Liver (tissue), 9 donors: ENCODE results near the gene FAM107A. TPM values are rescaled to one million over a fixed set of nuclear protein-coding genes. Genes with fewer than 3 reads are reported as not detected.

Experiments used
- DNase-seq: peaks from one replicate; pipeline ENCODE4 v3.0.0-alpha.2; 2017; ENCODE audit warnings: low spot score
- H3K27ac ChIP-seq, 2 donors: one replicate each; pipeline ENCODE4 v1.7.0; 2013; ENCODE audit warnings: inconsistent platforms in 2 of 2, low read length in 2 of 2, control low read depth in 1 of 2, low read depth in 1 of 2, mild to moderate bottlenecking in 1 of 2
- H3K27me3 ChIP-seq, 4 donors: one replicate each; pipeline versions ENCODE4 v1.6.1 to v1.7.0; 2013; ENCODE audit warnings: low read length in 3 of 4, inconsistent platforms in 1 of 4, mild to moderate bottlenecking in 1 of 4, moderate library complexity in 1 of 4; ENCODE audit not compliant: control insufficient read depth in 4 of 4, insufficient read depth in 4 of 4
- H3K36me3 ChIP-seq, 4 donors: one replicate each; pipeline versions ENCODE4 v1.6.1 to v1.7.0; 2013; ENCODE audit warnings: low read length in 3 of 4, mild to moderate bottlenecking in 3 of 4, low read depth in 1 of 4, moderate library complexity in 1 of 4; ENCODE audit not compliant: control insufficient read depth in 4 of 4, insufficient read depth in 3 of 4
- H3K4me1 ChIP-seq, 4 donors: one replicate each; pipeline versions ENCODE4 v1.6.1 to v1.7.0; 2013; ENCODE audit warnings: low read length in 3 of 4, mild to moderate bottlenecking in 3 of 4, moderate library complexity in 1 of 4; ENCODE audit not compliant: control insufficient read depth in 4 of 4, insufficient read depth in 4 of 4
- H3K4me3 ChIP-seq, 3 donors: one replicate each; pipeline versions ENCODE4 v1.6.1 to v1.7.0; 2013; ENCODE audit warnings: low read length in 3 of 3, control low read depth in 1 of 3, low read depth in 1 of 3, mild to moderate bottlenecking in 1 of 3
- H3K9ac ChIP-seq, 2 donors: one replicate each; pipeline ENCODE4 v1.7.0; 2013; ENCODE audit warnings: low read length in 2 of 2, mild to moderate bottlenecking in 2 of 2, moderate library complexity in 2 of 2, control low read depth in 1 of 2, low read depth in 1 of 2
- H3K9me3 ChIP-seq, 4 donors: one replicate each; pipeline versions ENCODE4 v1.6.1 to v1.7.0; 2013; ENCODE audit warnings: low read length in 3 of 4; ENCODE audit not compliant: control insufficient read depth in 4 of 4
- EGR1 ChIP-seq, 2 donors: IDR thresholded peaks; 2 replicates each; pipeline ENCODE4 v1.6.1; 2016 to 2018; ENCODE audit warnings: antibody characterized with exemption in 2 of 2, low read depth in 2 of 2
- FOXA1 ChIP-seq: IDR thresholded peaks from 2 replicates; pipeline ENCODE4 v1.6.1; 2016; ENCODE audit warnings: antibody characterized with exemption
- FOXA2 ChIP-seq: IDR thresholded peaks from 2 replicates; pipeline ENCODE4 v1.6.1; 2016; ENCODE audit warnings: antibody characterized with exemption
- GABPA ChIP-seq, 2 donors: IDR thresholded peaks in 1 of 2; conservative IDR thresholded peaks in 1 of 2; 2 replicates each; pipeline ENCODE4 v1.6.1; 2016; ENCODE audit warnings: antibody characterized with exemption in 2 of 2, mild to moderate bottlenecking in 1 of 2, moderate library complexity in 1 of 2
- HNF4A ChIP-seq, 2 donors: conservative IDR thresholded peaks; 2 replicates each; pipeline ENCODE4 v1.6.1; 2016; ENCODE audit warnings: antibody characterized with exemption in 2 of 2, mild to moderate bottlenecking in 2 of 2
- HNF4G ChIP-seq: IDR thresholded peaks from 2 replicates; pipeline ENCODE4 v1.6.1; 2016; ENCODE audit warnings: antibody characterized with exemption
- JUND ChIP-seq, 2 donors: IDR thresholded peaks; 2 replicates each; pipeline ENCODE4 v1.6.1; 2016; ENCODE audit warnings: antibody characterized with exemption in 2 of 2
- NR2F2 ChIP-seq: IDR thresholded peaks from 2 replicates; pipeline ENCODE4 v1.6.1; 2016; ENCODE audit warnings: antibody characterized with exemption
- RAD21 ChIP-seq, 2 donors: IDR thresholded peaks; 2 replicates each; pipeline ENCODE4 v1.6.1; 2016; ENCODE audit warnings: antibody characterized with exemption in 2 of 2, mild to moderate bottlenecking in 2 of 2
- RXRA ChIP-seq, 2 donors: IDR thresholded peaks; 2 replicates each; pipeline ENCODE4 v1.6.1; 2017 to 2018; ENCODE audit warnings: antibody characterized with exemption in 2 of 2, mild to moderate bottlenecking in 1 of 2
- SP1 ChIP-seq: IDR thresholded peaks from 2 replicates; pipeline ENCODE4 v1.6.1; 2018; ENCODE audit warnings: antibody characterized with exemption, mild to moderate bottlenecking
- TAF1 ChIP-seq: conservative IDR thresholded peaks from 2 replicates; pipeline ENCODE4 v1.6.1; 2016; ENCODE audit warnings: antibody characterized with exemption, mild to moderate bottlenecking
- YY1 ChIP-seq: IDR thresholded peaks from 2 replicates; pipeline ENCODE4 v1.6.1; 2016; ENCODE audit warnings: antibody characterized with exemption, mild to moderate bottlenecking
- WGBS: extraction: QIAGEN DNeasy Blood & Tissue Kit; methylation state at CpG from one replicate; pipeline ENCODE4 v1.1.7; 2013; 5-methylcytosine and 5-hydroxymethylcytosine counted together
- polyA plus RNA-seq, 2 donors: library from polyadenylated mRNA; stranded (reverse) in 1 of 2; unstranded in 1 of 2; fragments of 200-250 nt in 1 of 2; fragments of >200 nt in 1 of 2; fragmentation: Nextera tagmentation in 1 of 2; extraction: Ambion mirVana in 1 of 2; gene quantifications; one replicate each; pipeline versions ENCODE4 v1.2.1 to v1.2.3, GENCODE V29; 2013 to 2015
- total RNA-seq, 2 donors: library from RNA; depleted of rRNA; stranded (reverse); fragments of >200 nt; gene quantifications; one replicate each; pipeline ENCODE4 v1.2.3, GENCODE V29; 2014
- TF ChIP-seq, protein P1 (sequence below): IDR thresholded peaks from 2 replicates; pipeline ENCODE4 v1.6.1; 2016; ENCODE audit warnings: antibody characterized with exemption
- TF ChIP-seq, protein P2 (sequence below): IDR thresholded peaks from 2 replicates; pipeline ENCODE4 v1.6.1; 2016; ENCODE audit warnings: antibody characterized with exemption
- TF ChIP-seq, protein P3 (sequence below): IDR thresholded peaks from 2 replicates; pipeline ENCODE4 v1.6.1; 2016; ENCODE audit warnings: antibody characterized with exemption
- TF ChIP-seq, protein P4 (sequence below): IDR thresholded peaks from 2 replicates; pipeline ENCODE4 v1.6.1; 2016; ENCODE audit warnings: antibody characterized with exemption, mild to moderate bottlenecking
- TF ChIP-seq, protein P5 (sequence below): fragments of 150-350 bp; IDR thresholded peaks from 2 replicates; pipeline ENCODE4 v1.5.1; 2017; ENCODE audit warnings: improper control_type of control experiment, low read depth, low read length; ENCODE audit not compliant: missing input control
- donor health status: healthy.
- donor health status: healthy.
- donor health status: healthy.
- donor health status: healthy.
- donor health status: healthy.

The FAM107A gene
- total and polyA plus RNA-seq, 4 donors = 0.05 to 4.7 (median 1.4) TPM

DNA sequence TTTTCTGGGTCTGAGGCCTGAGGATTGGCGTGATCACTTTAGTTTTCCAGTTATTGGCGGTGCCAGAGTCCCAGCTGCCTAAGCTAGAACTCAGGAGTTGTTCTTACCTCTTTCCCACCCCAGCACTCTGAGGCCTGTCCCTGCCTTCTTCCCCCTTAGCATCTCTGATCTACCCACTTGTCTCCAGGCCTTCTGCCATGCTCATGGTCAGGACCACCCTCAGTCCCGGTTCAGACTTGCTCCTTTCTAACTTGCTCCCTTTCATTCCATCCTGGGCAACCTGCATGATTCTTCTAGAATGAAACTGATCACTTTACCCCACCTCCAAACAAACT lies 55.9 kb downstream of the FAM107A start (continued):
- TF ChIP-seq NR2F2 (no peak), HNF4G (no peak), SP1 (no peak), YY1 (no peak), FOXA2 (no peak), JUND (IDR thresholded peaks at IDR 0.05) (no peak)
- TF ChIP-seq, protein P1, sequence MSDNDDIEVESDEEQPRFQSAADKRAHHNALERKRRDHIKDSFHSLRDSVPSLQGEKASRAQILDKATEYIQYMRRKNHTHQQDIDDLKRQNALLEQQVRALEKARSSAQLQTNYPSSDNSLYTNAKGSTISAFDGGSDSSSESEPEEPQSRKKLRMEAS = no peak
- TF ChIP-seq, protein P2, sequence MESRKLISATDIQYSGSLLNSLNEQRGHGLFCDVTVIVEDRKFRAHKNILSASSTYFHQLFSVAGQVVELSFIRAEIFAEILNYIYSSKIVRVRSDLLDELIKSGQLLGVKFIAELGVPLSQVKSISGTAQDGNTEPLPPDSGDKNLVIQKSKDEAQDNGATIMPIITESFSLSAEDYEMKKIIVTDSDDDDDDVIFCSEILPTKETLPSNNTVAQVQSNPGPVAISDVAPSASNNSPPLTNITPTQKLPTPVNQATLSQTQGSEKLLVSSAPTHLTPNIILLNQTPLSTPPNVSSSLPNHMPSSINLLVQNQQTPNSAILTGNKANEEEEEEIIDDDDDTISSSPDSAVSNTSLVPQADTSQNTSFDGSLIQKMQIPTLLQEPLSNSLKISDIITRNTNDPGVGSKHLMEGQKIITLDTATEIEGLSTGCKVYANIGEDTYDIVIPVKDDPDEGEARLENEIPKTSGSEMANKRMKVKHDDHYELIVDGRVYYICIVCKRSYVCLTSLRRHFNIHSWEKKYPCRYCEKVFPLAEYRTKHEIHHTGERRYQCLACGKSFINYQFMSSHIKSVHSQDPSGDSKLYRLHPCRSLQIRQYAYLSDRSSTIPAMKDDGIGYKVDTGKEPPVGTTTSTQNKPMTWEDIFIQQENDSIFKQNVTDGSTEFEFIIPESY = no peak

DNA sequence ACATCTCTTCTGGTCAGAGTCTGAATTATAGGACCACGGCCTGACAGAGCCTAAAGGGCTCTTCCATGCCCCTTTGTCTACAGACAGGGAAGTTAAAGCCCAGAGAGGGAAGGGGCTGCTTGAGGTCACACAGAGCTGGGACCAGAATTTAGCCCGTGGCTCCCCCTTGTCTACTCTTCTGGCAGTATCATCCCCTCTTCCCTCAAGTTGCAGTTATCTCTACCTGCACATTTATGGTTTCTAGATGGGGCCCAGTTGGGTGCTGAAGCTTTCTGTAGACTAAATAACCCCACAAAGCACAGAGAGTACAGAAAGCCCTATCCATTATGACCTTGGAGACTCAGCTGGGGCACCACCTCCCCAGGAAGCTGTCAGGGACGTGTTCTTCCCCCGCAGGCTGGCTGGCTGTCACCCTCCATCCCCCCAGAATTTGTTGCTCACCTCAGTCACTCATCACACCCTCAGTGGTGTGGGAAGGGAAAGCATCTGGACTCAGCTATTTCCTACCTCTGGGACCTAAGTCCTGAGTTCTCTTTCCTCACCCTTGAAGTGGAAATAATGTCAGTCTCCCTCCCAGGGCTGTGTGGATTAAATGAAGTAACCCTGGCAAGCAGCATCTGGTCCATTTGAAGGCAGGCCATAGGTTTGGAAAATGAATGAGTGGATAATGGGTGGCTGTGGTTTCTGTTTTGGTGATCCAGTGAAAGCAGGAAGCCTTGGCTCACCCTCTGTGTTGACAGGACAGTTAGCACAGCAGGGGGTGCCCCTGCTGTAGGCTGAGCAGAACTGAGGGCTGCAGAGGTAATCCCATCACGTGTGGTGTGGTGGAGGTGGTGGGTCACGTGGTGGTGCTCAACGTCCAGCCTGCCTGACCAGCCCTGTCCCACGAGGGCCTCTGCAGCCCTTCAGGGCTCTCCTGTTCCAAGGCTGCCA lies 56.5 kb downstream of the FAM107A start:
- Histone ChIP-seq H3K36me3 (peaks cover 0 to 36% (median 11%) of the 10 kb centered on the region in 4 donors), H3K9me3 (no peaks in the 10 kb centered on the region), H3K27ac (peak overlapping the region; percentile 95), H3K27me3 (no peaks in the 10 kb centered on the region), H3K4me3 (no peak overlapping the region), H3K9ac (peak overlapping the region; percentile 20 to 72), H3K4me1 (peaks cover 33 to 74% (median 65%) of the 10 kb centered on the region in 4 donors)
- WGBS = 28% methylated on average over 8 of the region's 8 CpGs
- DNase-seq = no peak
- TF ChIP-seq, protein P3, sequence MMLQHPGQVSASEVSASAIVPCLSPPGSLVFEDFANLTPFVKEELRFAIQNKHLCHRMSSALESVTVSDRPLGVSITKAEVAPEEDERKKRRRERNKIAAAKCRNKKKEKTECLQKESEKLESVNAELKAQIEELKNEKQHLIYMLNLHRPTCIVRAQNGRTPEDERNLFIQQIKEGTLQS = no peak
- TF ChIP-seq, protein P1 = peak; percentile 42
- TF ChIP-seq FOXA1 (no peak), JUND (IDR thresholded peaks at IDR 0.05) (no peak), SP1 (peak; percentile 20), FOXA2 (peak; percentile 61), NR2F2 (no peak), RXRA (IDR thresholded peaks at IDR 0.05) (peak in 1 of 2 donors; percentile 79), RAD21 (IDR thresholded peaks at IDR 0.05) (peak; percentile 6 to 58), TAF1 (no peak), GABPA (IDR thresholded peaks at IDR 0.05 in 1 of 2, conservative IDR thresholded peaks at IDR 0.05 in 1 of 2) (no peak), YY1 (peak; percentile 71), EGR1 (IDR thresholded peaks at IDR 0.05; ENCODE audit: low read depth in 2 of 2) (no peak), HNF4A (conservative IDR thresholded peaks at IDR 0.05) (peak in 1 of 2 donors; percentile 74), HNF4G (no peak)
- TF ChIP-seq, protein P4, sequence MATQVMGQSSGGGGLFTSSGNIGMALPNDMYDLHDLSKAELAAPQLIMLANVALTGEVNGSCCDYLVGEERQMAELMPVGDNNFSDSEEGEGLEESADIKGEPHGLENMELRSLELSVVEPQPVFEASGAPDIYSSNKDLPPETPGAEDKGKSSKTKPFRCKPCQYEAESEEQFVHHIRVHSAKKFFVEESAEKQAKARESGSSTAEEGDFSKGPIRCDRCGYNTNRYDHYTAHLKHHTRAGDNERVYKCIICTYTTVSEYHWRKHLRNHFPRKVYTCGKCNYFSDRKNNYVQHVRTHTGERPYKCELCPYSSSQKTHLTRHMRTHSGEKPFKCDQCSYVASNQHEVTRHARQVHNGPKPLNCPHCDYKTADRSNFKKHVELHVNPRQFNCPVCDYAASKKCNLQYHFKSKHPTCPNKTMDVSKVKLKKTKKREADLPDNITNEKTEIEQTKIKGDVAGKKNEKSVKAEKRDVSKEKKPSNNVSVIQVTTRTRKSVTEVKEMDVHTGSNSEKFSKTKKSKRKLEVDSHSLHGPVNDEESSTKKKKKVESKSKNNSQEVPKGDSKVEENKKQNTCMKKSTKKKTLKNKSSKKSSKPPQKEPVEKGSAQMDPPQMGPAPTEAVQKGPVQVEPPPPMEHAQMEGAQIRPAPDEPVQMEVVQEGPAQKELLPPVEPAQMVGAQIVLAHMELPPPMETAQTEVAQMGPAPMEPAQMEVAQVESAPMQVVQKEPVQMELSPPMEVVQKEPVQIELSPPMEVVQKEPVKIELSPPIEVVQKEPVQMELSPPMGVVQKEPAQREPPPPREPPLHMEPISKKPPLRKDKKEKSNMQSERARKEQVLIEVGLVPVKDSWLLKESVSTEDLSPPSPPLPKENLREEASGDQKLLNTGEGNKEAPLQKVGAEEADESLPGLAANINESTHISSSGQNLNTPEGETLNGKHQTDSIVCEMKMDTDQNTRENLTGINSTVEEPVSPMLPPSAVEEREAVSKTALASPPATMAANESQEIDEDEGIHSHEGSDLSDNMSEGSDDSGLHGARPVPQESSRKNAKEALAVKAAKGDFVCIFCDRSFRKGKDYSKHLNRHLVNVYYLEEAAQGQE = no peak
- TF ChIP-seq, protein P5, sequence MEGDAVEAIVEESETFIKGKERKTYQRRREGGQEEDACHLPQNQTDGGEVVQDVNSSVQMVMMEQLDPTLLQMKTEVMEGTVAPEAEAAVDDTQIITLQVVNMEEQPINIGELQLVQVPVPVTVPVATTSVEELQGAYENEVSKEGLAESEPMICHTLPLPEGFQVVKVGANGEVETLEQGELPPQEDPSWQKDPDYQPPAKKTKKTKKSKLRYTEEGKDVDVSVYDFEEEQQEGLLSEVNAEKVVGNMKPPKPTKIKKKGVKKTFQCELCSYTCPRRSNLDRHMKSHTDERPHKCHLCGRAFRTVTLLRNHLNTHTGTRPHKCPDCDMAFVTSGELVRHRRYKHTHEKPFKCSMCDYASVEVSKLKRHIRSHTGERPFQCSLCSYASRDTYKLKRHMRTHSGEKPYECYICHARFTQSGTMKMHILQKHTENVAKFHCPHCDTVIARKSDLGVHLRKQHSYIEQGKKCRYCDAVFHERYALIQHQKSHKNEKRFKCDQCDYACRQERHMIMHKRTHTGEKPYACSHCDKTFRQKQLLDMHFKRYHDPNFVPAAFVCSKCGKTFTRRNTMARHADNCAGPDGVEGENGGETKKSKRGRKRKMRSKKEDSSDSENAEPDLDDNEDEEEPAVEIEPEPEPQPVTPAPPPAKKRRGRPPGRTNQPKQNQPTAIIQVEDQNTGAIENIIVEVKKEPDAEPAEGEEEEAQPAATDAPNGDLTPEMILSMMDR = no peak
- TF ChIP-seq, protein P2 = no peak
